Measurements from ENCODE around the gene FNDC5. TPM values are rescaled to one million over a fixed set of nuclear protein-coding genes. Genes with fewer than 3 reads are reported as not detected.

FNDC5 gene
- total and polyA plus RNA-seq, 2 experiments from 2014 or later, result 9.0 to 11.2 TPM

GRCh38 chr1:32855861-32856617 is 14.7 kb downstream of the FNDC5 start:
- H3K9me2 ChIP-seq (replicated peaks; ENCODE audit: insufficient read depth), result no peaks in the 10 kb centered on the region
- no peaks in the 10 kb centered on the region for H3K27me3 ChIP-seq
- no peaks in the 10 kb centered on the region for H4K20me1 ChIP-seq (ENCODE audit: insufficient read depth, poor library complexity, severe bottlenecking)
- H3K4me3 ChIP-seq, result no peak overlapping the region
- 96% methylated on average over 13 of the region's 13 CpGs for WGBS (ENCODE audit: low lambda C conversion rate, missing lambda C conversion rate)
- H3K79me2 ChIP-seq, result no peaks in the 10 kb centered on the region
- peaks cover 3% of the 10 kb centered on the region for H3K36me3 ChIP-seq (replicated peaks; ENCODE audit: insufficient read depth, low read depth)
- no peak for DNase-seq (ENCODE audit: low spot score)
- H3K27ac ChIP-seq, result no peak overlapping the region
- no peak overlapping the region for H3K4me2 ChIP-seq
- no peaks in the 10 kb centered on the region for H3K9me3 ChIP-seq (ENCODE audit: low read depth)
- H2AFZ ChIP-seq, result no peak overlapping the region
- TF ChIP-seq, protein P1, sequence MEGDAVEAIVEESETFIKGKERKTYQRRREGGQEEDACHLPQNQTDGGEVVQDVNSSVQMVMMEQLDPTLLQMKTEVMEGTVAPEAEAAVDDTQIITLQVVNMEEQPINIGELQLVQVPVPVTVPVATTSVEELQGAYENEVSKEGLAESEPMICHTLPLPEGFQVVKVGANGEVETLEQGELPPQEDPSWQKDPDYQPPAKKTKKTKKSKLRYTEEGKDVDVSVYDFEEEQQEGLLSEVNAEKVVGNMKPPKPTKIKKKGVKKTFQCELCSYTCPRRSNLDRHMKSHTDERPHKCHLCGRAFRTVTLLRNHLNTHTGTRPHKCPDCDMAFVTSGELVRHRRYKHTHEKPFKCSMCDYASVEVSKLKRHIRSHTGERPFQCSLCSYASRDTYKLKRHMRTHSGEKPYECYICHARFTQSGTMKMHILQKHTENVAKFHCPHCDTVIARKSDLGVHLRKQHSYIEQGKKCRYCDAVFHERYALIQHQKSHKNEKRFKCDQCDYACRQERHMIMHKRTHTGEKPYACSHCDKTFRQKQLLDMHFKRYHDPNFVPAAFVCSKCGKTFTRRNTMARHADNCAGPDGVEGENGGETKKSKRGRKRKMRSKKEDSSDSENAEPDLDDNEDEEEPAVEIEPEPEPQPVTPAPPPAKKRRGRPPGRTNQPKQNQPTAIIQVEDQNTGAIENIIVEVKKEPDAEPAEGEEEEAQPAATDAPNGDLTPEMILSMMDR (IDR thresholded peaks at IDR 0.05; ENCODE audit: poor library complexity), result no peak
- TF ChIP-seq EZH2 (IDR thresholded peaks at IDR 0.05; ENCODE audit: borderline replicate concordance) (no peak), EZH2phosphoT487 (IDR thresholded peaks at IDR 0.05; ENCODE audit: low read depth, severe bottlenecking, unreplicated experiment) (no peak)
- H3K4me1 ChIP-seq (ENCODE audit: insufficient read depth), result no peaks in the 10 kb centered on the region

DNA sequence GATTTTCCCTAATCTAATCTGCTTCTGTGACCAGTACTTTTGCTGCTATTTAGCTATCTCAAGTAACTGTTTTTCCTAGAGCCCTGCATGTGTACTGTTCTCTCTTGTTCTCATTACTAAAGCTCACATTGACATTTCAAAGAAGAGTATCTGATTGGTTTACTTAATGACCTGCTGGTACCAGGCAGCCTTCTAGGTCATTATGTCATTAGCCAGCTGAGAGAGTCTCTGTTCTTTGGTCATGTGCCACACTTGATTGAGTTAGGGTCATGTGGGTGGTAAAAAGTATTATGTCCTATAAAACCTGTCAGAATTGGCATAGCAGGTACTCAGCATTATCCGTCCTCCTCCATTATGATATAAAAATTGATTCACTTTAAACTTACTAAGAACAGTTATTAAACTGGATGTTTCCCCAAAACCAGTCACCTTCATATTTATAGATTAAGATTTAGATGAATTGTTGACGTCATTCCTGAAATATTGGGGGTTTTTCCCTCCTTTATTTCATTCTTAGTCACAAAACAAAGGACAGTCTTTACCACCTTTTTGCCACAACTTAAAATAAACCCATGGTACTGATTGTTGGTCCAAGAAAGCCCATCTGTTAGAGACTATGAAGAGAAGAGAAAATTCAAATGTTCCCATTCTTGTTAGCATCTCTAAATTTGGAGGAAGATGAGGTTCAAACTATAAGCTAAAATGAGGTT is 22.2 kb downstream of the FNDC5 start:
- TF ChIP-seq, protein P1 (IDR thresholded peaks at IDR 0.05; ENCODE audit: poor library complexity), result no peak
- TF ChIP-seq EZH2 (IDR thresholded peaks at IDR 0.05; ENCODE audit: borderline replicate concordance) (no peak), EZH2phosphoT487 (IDR thresholded peaks at IDR 0.05; ENCODE audit: low read depth, severe bottlenecking, unreplicated experiment) (no peak)
- no peaks in the 10 kb centered on the region for H3K9me2 ChIP-seq (replicated peaks; ENCODE audit: insufficient read depth)
- no peaks in the 10 kb centered on the region for H3K27me3 ChIP-seq
- no peak overlapping the region for H2AFZ ChIP-seq
- no peaks in the 10 kb centered on the region for H3K4me1 ChIP-seq (ENCODE audit: insufficient read depth)
- no peak for DNase-seq (ENCODE audit: low spot score)
- H4K20me1 ChIP-seq (ENCODE audit: insufficient read depth, poor library complexity, severe bottlenecking), result no peaks in the 10 kb centered on the region
- H3K27ac ChIP-seq, result no peak overlapping the region
- H3K9me3 ChIP-seq (ENCODE audit: low read depth), result no peaks in the 10 kb centered on the region
- WGBS (ENCODE audit: low lambda C conversion rate, missing lambda C conversion rate), result 49% methylated on average over 2 of the region's 2 CpGs
- H3K36me3 ChIP-seq (replicated peaks; ENCODE audit: insufficient read depth, low read depth), result no peaks in the 10 kb centered on the region
- no peaks in the 10 kb centered on the region for H3K79me2 ChIP-seq
- H3K4me3 ChIP-seq, result no peak overlapping the region
- H3K4me2 ChIP-seq, result no peak overlapping the region

- Histone ChIP-seq H3K4me2 (no peak overlapping the region), H3K36me3 (replicated peaks; ENCODE audit: insufficient read depth, low read depth) (no peaks in the 10 kb centered on the region), H3K27ac (no peak overlapping the region), H3K4me1 (ENCODE audit: insufficient read depth) (no peaks in the 10 kb centered on the region), H4K20me1 (ENCODE audit: insufficient read depth, poor library complexity, severe bottlenecking) (no peaks in the 10 kb centered on the region), H3K9me2 (replicated peaks; ENCODE audit: insufficient read depth) (no peaks in the 10 kb centered on the region), H3K79me2 (no peaks in the 10 kb centered on the region), H3K4me3 (no peak overlapping the region), H3K27me3 (no peaks in the 10 kb centered on the region), H3K9me3 (ENCODE audit: low read depth) (no peaks in the 10 kb centered on the region), H2AFZ (no peak overlapping the region)
- TF ChIP-seq EZH2phosphoT487 (IDR thresholded peaks at IDR 0.05; ENCODE audit: low read depth, severe bottlenecking, unreplicated experiment) (no peak), EZH2 (IDR thresholded peaks at IDR 0.05; ENCODE audit: borderline replicate concordance) (no peak)
- TF ChIP-seq, protein P1 (IDR thresholded peaks at IDR 0.05; ENCODE audit: poor library complexity), result no peak
- WGBS (ENCODE audit: low lambda C conversion rate, missing lambda C conversion rate), result 100% methylated on average over 1 of the region's 1 CpG
- no peak for DNase-seq (ENCODE audit: low spot score)
These were observed 38.8 kb downstream of the FNDC5 start for GRCh38 chr1:32831878-32832277.
